Panc1 (cell line): ENCODE results near the gene ERCC6.

ENCODE experiments used
- CTCF ChIP-seq: fragments of 450-650 bp; IDR thresholded peaks from 2 replicates; pipeline ENCODE4 v1.5.1; 2017; ENCODE audit warnings: mild to moderate bottlenecking
- POLR2AphosphoS5 ChIP-seq: IDR thresholded peaks from 2 replicates; pipeline ENCODE4 v1.6.1; 2012; ENCODE audit warnings: mild to moderate bottlenecking, low read depth, low read length, moderate library complexity
- REST ChIP-seq, 2 experiments: IDR thresholded peaks; 2 replicates each; pipeline ENCODE4 v1.6.1; 2011 to 2012; ENCODE audit warnings: low read depth in 2 of 2, control low read depth in 1 of 2, low read length in 1 of 2, mild to moderate bottlenecking in 1 of 2, moderate library complexity in 1 of 2; ENCODE audit not compliant: insufficient read depth in 1 of 2
- SIN3A ChIP-seq: IDR thresholded peaks from 2 replicates; pipeline ENCODE4 v1.6.1; 2012; ENCODE audit warnings: low read depth, mild to moderate bottlenecking, low read length, moderate library complexity, borderline replicate concordance; ENCODE audit not compliant: insufficient read depth
- TCF7L2 ChIP-seq: IDR thresholded peaks from 2 replicates; pipeline ENCODE4 v1.6.1; 2011; ENCODE audit warnings: mild to moderate bottlenecking, low read depth, low read length, inconsistent platforms

GRCh38 chr10:49564461-49565009 is 25.6 kb upstream of the ERCC6 start:
- TF ChIP-seq CTCF = no peak
- no peak for TF ChIP-seq POLR2AphosphoS5
- TF ChIP-seq SIN3A = no peak
- no peak for TF ChIP-seq TCF7L2
- TF ChIP-seq REST (IDR thresholded peaks at IDR 0.05; ENCODE audit: insufficient read depth in 1 of 2, low read depth in 2 of 2, low read length in 1 of 2) = no peak
